ENCODE measurements around the gene ABHD6. TPM values are rescaled to one million over a fixed set of nuclear protein-coding genes. Genes with fewer than 3 reads are reported as not detected.

Gene ABHD6
- total and polyA plus RNA-seq, 2 donors (not counting 3 experiments of a cell fraction or from before 2014, with no cell fraction given) = 5.8 to 7.5 TPM

DNA sequence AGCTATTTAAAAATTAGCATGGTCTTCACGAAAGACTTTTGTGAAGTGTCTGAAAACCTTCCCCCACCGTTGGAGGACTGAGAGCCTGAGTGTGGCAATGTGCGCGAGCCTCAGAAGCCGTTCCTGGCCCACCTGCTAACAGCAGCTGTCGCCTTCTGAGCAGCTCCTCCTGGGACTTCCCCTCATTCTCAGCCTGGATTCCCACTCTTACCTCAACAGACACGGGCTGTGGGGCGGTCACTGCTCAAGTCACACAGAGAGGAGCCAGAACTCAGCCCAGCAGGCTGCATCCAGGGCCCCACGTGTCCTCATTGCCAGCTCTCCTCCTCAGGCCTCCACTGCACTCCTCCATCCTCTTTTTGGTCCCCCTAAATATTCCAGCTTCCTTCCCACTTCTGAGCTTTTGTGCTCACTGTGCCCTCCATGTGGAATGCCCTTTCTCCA lies 34.7 kb upstream of the ABHD6 start:
- no TSS peak for BruUV-seq (replicated peaks)
- Histone ChIP-seq H3K4me2 (ENCODE audit: insufficient read depth, low read length) (no peak overlapping the region), H3K27me3 (ENCODE audit: control insufficient read depth in 2 of 2, insufficient read depth in 2 of 2, low read length in 2 of 2) (no peaks in the 10 kb centered on the region), H4K20me1 (replicated peaks; ENCODE audit: control insufficient read depth, extremely low read depth, insufficient read depth, low read length) (no peaks in the 10 kb centered on the region), H3K9ac (replicated peaks; ENCODE audit: extremely low read depth, insufficient read depth, low read length) (no peak overlapping the region), H3K9me1 (replicated peaks; ENCODE audit: control insufficient read depth, extremely low read depth, insufficient read depth, low read length) (no peaks in the 10 kb centered on the region), H3K27ac (ENCODE audit: insufficient read depth, low read depth, low read length) (no peak overlapping the region), H3K36me3 (ENCODE audit: control insufficient read depth in 2 of 2, extremely low read depth in 1 of 2, insufficient read depth in 2 of 2, low read length in 2 of 2) (no peaks in the 10 kb centered on the region), H2AFZ (ENCODE audit: low read depth, low read length) (no peak overlapping the region), H3K9me3 (replicated peaks; ENCODE audit: control insufficient read depth, insufficient read depth, low read length) (no peaks in the 10 kb centered on the region), H3K4me1 (ENCODE audit: control insufficient read depth, extremely low read depth, insufficient read depth, low read length) (peaks cover 20% of the 10 kb centered on the region), H3K4me3 (replicated peaks in 1 of 3; ENCODE audit: insufficient read depth in 1 of 3, low read depth in 1 of 3, low read length in 3 of 3) (no peak overlapping the region), H3K79me2 (ENCODE audit: control insufficient read depth, insufficient read depth, low read length) (no peaks in the 10 kb centered on the region)
- intact Hi-C loops (cut with micrococcal nuclease) = no loop called here
- dilution Hi-C loops (cut with MboI; ENCODE audit: extremely low pct_ligation_motif_present, low sequenced_read_pairs) = no loop called here
- FAIRE-seq (no peak), DNase-seq (ENCODE audit: low read depth, low spot score) (no peak)
- TF ChIP-seq POLR2A (IDR thresholded peaks at IDR 0.05; ENCODE audit: low read depth, low read length) (no peak), EZH2 (IDR thresholded peaks at IDR 0.05; ENCODE audit: borderline replicate concordance, low read depth, low read length, severe bottlenecking) (no peak), FOS (IDR thresholded peaks at IDR 0.05; ENCODE audit: borderline replicate concordance, insufficient read depth, low read length) (no peak), GATA2 (IDR thresholded peaks at IDR 0.05; ENCODE audit: insufficient read depth, insufficient read length, low read depth, low read length) (no peak), MYC (IDR thresholded peaks at IDR 0.05; ENCODE audit: low read depth, low read length) (no peak), POLR2AphosphoS5 (IDR thresholded peaks at IDR 0.05; ENCODE audit: insufficient read depth, low read depth, low read length) (no peak), JUN (IDR thresholded peaks at IDR 0.05; ENCODE audit: borderline replicate concordance, insufficient read depth, insufficient read length, low read depth) (no peak)
- TF ChIP-seq, protein P1, sequence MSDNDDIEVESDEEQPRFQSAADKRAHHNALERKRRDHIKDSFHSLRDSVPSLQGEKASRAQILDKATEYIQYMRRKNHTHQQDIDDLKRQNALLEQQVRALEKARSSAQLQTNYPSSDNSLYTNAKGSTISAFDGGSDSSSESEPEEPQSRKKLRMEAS (IDR thresholded peaks at IDR 0.05; ENCODE audit: insufficient read depth, insufficient read length) = no peak
- TF ChIP-seq, protein P2, sequence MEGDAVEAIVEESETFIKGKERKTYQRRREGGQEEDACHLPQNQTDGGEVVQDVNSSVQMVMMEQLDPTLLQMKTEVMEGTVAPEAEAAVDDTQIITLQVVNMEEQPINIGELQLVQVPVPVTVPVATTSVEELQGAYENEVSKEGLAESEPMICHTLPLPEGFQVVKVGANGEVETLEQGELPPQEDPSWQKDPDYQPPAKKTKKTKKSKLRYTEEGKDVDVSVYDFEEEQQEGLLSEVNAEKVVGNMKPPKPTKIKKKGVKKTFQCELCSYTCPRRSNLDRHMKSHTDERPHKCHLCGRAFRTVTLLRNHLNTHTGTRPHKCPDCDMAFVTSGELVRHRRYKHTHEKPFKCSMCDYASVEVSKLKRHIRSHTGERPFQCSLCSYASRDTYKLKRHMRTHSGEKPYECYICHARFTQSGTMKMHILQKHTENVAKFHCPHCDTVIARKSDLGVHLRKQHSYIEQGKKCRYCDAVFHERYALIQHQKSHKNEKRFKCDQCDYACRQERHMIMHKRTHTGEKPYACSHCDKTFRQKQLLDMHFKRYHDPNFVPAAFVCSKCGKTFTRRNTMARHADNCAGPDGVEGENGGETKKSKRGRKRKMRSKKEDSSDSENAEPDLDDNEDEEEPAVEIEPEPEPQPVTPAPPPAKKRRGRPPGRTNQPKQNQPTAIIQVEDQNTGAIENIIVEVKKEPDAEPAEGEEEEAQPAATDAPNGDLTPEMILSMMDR (IDR thresholded peaks at IDR 0.05; ENCODE audit: extremely low read depth in 1 of 2, insufficient read depth in 1 of 2, low read depth in 1 of 2, low read length in 2 of 2) = no peak
- ChIA-PET POLR2A (no interaction called here), CTCF (interaction anchor here (1.1 to 3.5 kb wide), 6 partner anchors 9 to 103 kb away, joined by 3 to 29 read pairs (median 11); partner anchors contain the start of genes HTD2 and RPP14)
